K562 (cell line): ENCODE data around the gene SOCS2. TPM values are rescaled to one million over a fixed set of nuclear protein-coding genes. Genes with fewer than 3 reads are reported as not detected.
"Not testable (repeated sequence)": the region's sequence is repeated elsewhere in the genome, so short reads cannot be mapped to it uniquely, and the experiment has no call there.

ENCODE experiments used
- ATAC-seq: fragments of 200-7000 bp; cut with Tn5 transposase; 3 replicates; pipeline ENCODE4 v1.9.1; 2020; ENCODE audit warnings: moderate library complexity
- BruUV-seq: library from RNA; stranded (reverse); fragments of 400-500 nt; replicated peaks from 2 replicates; lab custom pipeline; 2021; lab: Mats Ljungman, UMichigan
- CTCF ChIA-PET: fragments of 300-600 bp; formaldehyde crosslinking; extraction: SDS; loops from one replicate; lab custom pipeline; 2021; ENCODE audit warnings: low intra/inter-chr PET ratio; lab: Yijun Ruan, JAX
- POLR2A ChIA-PET: fragments of 300-600, 350-650 bp; sonication (Branson Sonifier 250); formaldehyde crosslinking; extraction: SDS; loops from one replicate; lab custom pipeline; 2021; ENCODE audit warnings: antibody characterized with exemption, inconsistent platforms; lab: Yijun Ruan, JAX
- DNase-seq, 4 experiments: peaks; one replicate each; pipeline versions ENCODE4 v3.0.0 to v3.0.0-alpha.2; 2011 to 2018; ENCODE audit warnings: low spot score in 3 of 4, mixed read lengths in 3 of 4; ENCODE audit errors: extremely low read depth in 1 of 4
- FAIRE-seq: peaks from 2 replicates; lab custom pipeline; 2011; peaks lifted over from hg19 to GRCh38; lab: Jason Lieb, UNC
- H2AFZ ChIP-seq: 2 replicates; pipeline ENCODE4 v1.6.0; 2011; ENCODE audit warnings: low read depth, low read length, control low read depth, inconsistent platforms
- H3K27ac ChIP-seq: fragments of 200-600 bp; 3 replicates; pipeline ENCODE4 v1.8.0; 2011; ENCODE audit warnings: low read depth, mild to moderate bottlenecking, control low read depth, inconsistent platforms, low read length, moderate library complexity, mixed read lengths; ENCODE audit errors: extremely low read depth
- H3K27me3 ChIP-seq, 2 experiments: fragments of 300-600 bp in 1 of 2; 2 replicates in 1 of 2; 3 replicates in 1 of 2; pipeline versions ENCODE4 v1.6.0 to v1.8.0; 2011; ENCODE audit warnings: inconsistent platforms in 2 of 2, low read length in 2 of 2, mild to moderate bottlenecking in 1 of 2, mixed read lengths in 1 of 2, moderate library complexity in 1 of 2; ENCODE audit not compliant: control insufficient read depth in 2 of 2, insufficient read depth in 2 of 2
- H3K36me3 ChIP-seq: fragments of 300-600 bp; 3 replicates; pipeline ENCODE4 v1.8.0; 2011; ENCODE audit warnings: mild to moderate bottlenecking, low read length, inconsistent platforms; ENCODE audit not compliant: control insufficient read depth, insufficient read depth
- H3K4me1 ChIP-seq, 2 experiments: fragments of 200-600 bp in 1 of 2; replicated peaks in 1 of 2; 2 replicates in 1 of 2; 3 replicates in 1 of 2; pipeline versions ENCODE4 v1.5.1 to v1.8.0; 2011; ENCODE audit warnings: inconsistent platforms in 2 of 2, low read length in 2 of 2, mild to moderate bottlenecking in 1 of 2, mixed read lengths in 1 of 2, moderate library complexity in 1 of 2; ENCODE audit not compliant: control insufficient read depth in 2 of 2, insufficient read depth in 2 of 2
- H3K4me2 ChIP-seq: 2 replicates; pipeline ENCODE4 v1.6.1; 2011; ENCODE audit warnings: low read length, control low read depth, inconsistent platforms, mixed read lengths; ENCODE audit not compliant: insufficient read depth
- H3K4me3 ChIP-seq: fragments of 200-600 bp; sonication (generic), shearing (Covaris generic); 2 replicates; pipeline ENCODE4 v1.5.1; 2016; ENCODE audit warnings: control low read depth, inconsistent platforms
- H3K79me2 ChIP-seq: fragments of 200-600 bp; 3 replicates; pipeline ENCODE4 v1.8.0; 2011; ENCODE audit warnings: low read length, inconsistent platforms; ENCODE audit not compliant: control insufficient read depth, insufficient read depth
- H3K9ac ChIP-seq, 2 experiments: 2 replicates each; pipeline versions ENCODE4 v1.6.0 to v1.6.1; 2011; ENCODE audit warnings: low read depth in 2 of 2, low read length in 2 of 2, control low read depth in 1 of 2, inconsistent platforms in 1 of 2, mild to moderate bottlenecking in 1 of 2, mixed read lengths in 1 of 2; ENCODE audit not compliant: insufficient read depth in 1 of 2
- H3K9me1 ChIP-seq: one replicate; pipeline ENCODE4 v1.6.0; 2011; ENCODE audit warnings: inconsistent platforms, mild to moderate bottlenecking, low read length, moderate library complexity; ENCODE audit not compliant: control insufficient read depth, insufficient read depth
- H3K9me3 ChIP-seq: replicated peaks from 2 replicates; pipeline ENCODE4 v1.5.1; 2011; ENCODE audit warnings: low read depth, low read length, inconsistent platforms; ENCODE audit not compliant: control insufficient read depth, insufficient read depth
- H4K20me1 ChIP-seq: replicated peaks from 2 replicates; pipeline ENCODE4 v1.6.1; 2011; ENCODE audit warnings: low read length, inconsistent platforms, mixed read lengths; ENCODE audit not compliant: control insufficient read depth, insufficient read depth
- ARID1B ChIP-seq: fragments of 450-650 bp; IDR thresholded peaks from 2 replicates; pipeline ENCODE4 v1.6.1; 2016; ENCODE audit warnings: antibody characterized with exemption, mild to moderate bottlenecking, inconsistent platforms
- BHLHE40 ChIP-seq: IDR thresholded peaks from 2 replicates; pipeline ENCODE4 v1.6.1; 2011; ENCODE audit warnings: low read length, improper control_type of control experiment
- DPF2 ChIP-seq: fragments of 450-650 bp; IDR thresholded peaks from 2 replicates; pipeline ENCODE4 v1.6.1; 2016
- FOSL1 ChIP-seq: fragments of 200-800 bp; sonication (Bioruptor generic); conservative IDR thresholded peaks from 2 replicates; pipeline ENCODE4 v1.6.1; 2016; ENCODE audit warnings: missing genetic modification characterization, missing compliant biosample characterization
- GATAD2B ChIP-seq: fragments of 450-650 bp; IDR thresholded peaks from 2 replicates; pipeline ENCODE4 v1.6.1; 2017; ENCODE audit warnings: mild to moderate bottlenecking, borderline replicate concordance
- HDAC1 ChIP-seq, 2 experiments: fragments of 450-650 bp; IDR thresholded peaks; 2 replicates each; pipeline ENCODE4 v1.6.1; 2016 to 2017; ENCODE audit warnings: inconsistent platforms in 1 of 2, mild to moderate bottlenecking in 1 of 2, moderate library complexity in 1 of 2
- HMBOX1 ChIP-seq: sonication (generic); IDR thresholded peaks from 2 replicates; pipeline ENCODE4 v1.6.1; 2016
- KDM1A ChIP-seq, 2 experiments: fragments of 450-650 bp; IDR thresholded peaks; 2 replicates each; pipeline ENCODE4 v1.6.1; 2016; ENCODE audit warnings: mild to moderate bottlenecking in 2 of 2
- MAFG ChIP-seq: fragments of 450-650 bp; conservative IDR thresholded peaks from 2 replicates; pipeline ENCODE4 v1.6.1; 2016; ENCODE audit warnings: missing genetic modification characterization, missing compliant biosample characterization
- MNT ChIP-seq, 2 experiments: fragments of 450-650 bp; conservative IDR thresholded peaks; 2 replicates each; pipeline ENCODE4 v1.6.1; 2017; ENCODE audit warnings: mild to moderate bottlenecking in 2 of 2, moderate library complexity in 2 of 2
- MYBL2 ChIP-seq, 2 experiments: fragments of 450-650 bp in 1 of 2; sonication (generic) in 1 of 2; formaldehyde crosslinking in 1 of 2; IDR thresholded peaks; 2 replicates each; pipeline versions ENCODE4 v1.6.1 to v1.8.1; 2017 to 2022; ENCODE audit warnings: borderline replicate concordance in 1 of 2, inconsistent platforms in 1 of 2, low read depth in 1 of 2, mild to moderate bottlenecking in 1 of 2, missing genetic modification reagents in 1 of 2, moderate library complexity in 1 of 2
- NRF1 ChIP-seq, 2 experiments: fragments of 450-650 bp; IDR thresholded peaks in 1 of 2; conservative IDR thresholded peaks in 1 of 2; 2 replicates each; pipeline ENCODE4 v1.6.1; 2014; ENCODE audit warnings: mild to moderate bottlenecking in 2 of 2
- PKNOX1 ChIP-seq: fragments of 450-650 bp; IDR thresholded peaks from 2 replicates; pipeline ENCODE4 v1.6.1; 2016
- SMARCA4 ChIP-seq: fragments of 450-650 bp; IDR thresholded peaks from 2 replicates; pipeline ENCODE4 v1.6.1; 2016
- SMARCE1 ChIP-seq: fragments of 450-650 bp; IDR thresholded peaks from 2 replicates; pipeline ENCODE4 v1.7.1; 2016; ENCODE audit warnings: mild to moderate bottlenecking
- TAL1 ChIP-seq: fragments of 450-650 bp; IDR thresholded peaks from 2 replicates; pipeline ENCODE4 v1.6.1; 2016; ENCODE audit warnings: mild to moderate bottlenecking
- TEAD1 ChIP-seq, 2 experiments: fragments of 450-650 bp in 1 of 2; sonication (generic) in 1 of 2; formaldehyde crosslinking; IDR thresholded peaks; 2 replicates each; pipeline versions ENCODE4 v1.4.0 to v1.8.0; 2020 to 2022; ENCODE audit warnings: mild to moderate bottlenecking in 2 of 2, missing genetic modification reagents in 1 of 2
- TRIM24 ChIP-seq, 2 experiments: fragments of 450-650 bp; IDR thresholded peaks; 2 replicates each; pipeline ENCODE4 v1.6.1; 2016
- WGBS: fragments of 100-300 bp; shearing (Covaris generic); methylation state at CpG from one replicate; pipeline ENCODE4 v1.1.6; 2016; ENCODE audit warnings: low coverage, mixed read lengths; ENCODE audit not compliant: insufficient coverage; ENCODE audit errors: missing lambda C conversion rate; 5-methylcytosine and 5-hydroxymethylcytosine counted together
- in situ Hi-C: fragments of 300-500 bp; cut with MboI; formaldehyde crosslinking; loops from 4 replicates; pipeline ENCODE4 v1.15.0; 2018; ENCODE audit warnings: inconsistent platforms, mixed read lengths
- intact Hi-C: fragments of 100-400 bp; cut with micrococcal nuclease; formaldehyde crosslinking; loops from 2 replicates; pipeline ENCODE4 v1.14.2; 2022
- polyA plus RNA-seq, 8 experiments: library from polyadenylated mRNA; depleted of rRNA in 4 of 8; stranded (reverse) in 5 of 8; unstranded in 3 of 8; fragments of >200 nt; fragmentation: Nextera tagmentation in 2 of 8; fragmentation: Illumina TruSeq in 1 of 8; extraction: Ambion mirVana in 2 of 8; extraction: Trizol in 1 of 8; gene quantifications; 2 replicates each; pipeline versions ENCODE4 v1.2.1 to v1.2.3, GENCODE V29; 2011 to 2014; ENCODE audit warnings: inconsistent platforms in 1 of 8, missing spikeins in 1 of 8
- total RNA-seq, 7 experiments: library from RNA; depleted of rRNA in 6 of 7; stranded (reverse); fragments of >200 nt in 6 of 7; fragmentation: Illumina TruSeq in 2 of 7; extraction: Trizol in 2 of 7; gene quantifications; 2 replicates each; pipeline versions ENCODE4 v1.2.1 to v1.2.3, GENCODE V29; 2011 to 2021; ENCODE audit warnings: low replicate concordance in 1 of 7

SOCS2 gene
- total and polyA plus RNA-seq, 9 of the 15 experiments (the other 6 are each of a cell fraction or from before 2014, with no cell fraction given): 37.0 to 162 (median 98.7) TPM

- Histone ChIP-seq H3K4me1 (peaks cover 0 to 19% of the 10 kb centered on the region in 2 experiments; a peak in 2 of 5 replicates), H3K27ac (peak overlapping the region; percentile 63; the same call in 1 of the 3 replicates), H2AFZ (peak overlapping the region; percentile 52; the same call in 1 of the 2 replicates)
- H3K4me3 ChIP-seq; H3K27me3 ChIP-seq; CTCF ChIA-PET; H4K20me1 ChIP-seq; H3K9ac ChIP-seq; H3K9me3 ChIP-seq; BruUV-seq; in situ Hi-C loops; H3K9me1 ChIP-seq; H3K79me2 ChIP-seq; DNase-seq; H3K36me3 ChIP-seq; H3K4me2 ChIP-seq; intact Hi-C loops; FAIRE-seq; TF ChIP-seq MYBL2 (CRISPR knock-in tag; IDR thresholded peaks at IDR 0.05; ENCODE audit: borderline replicate concordance): not testable (repeated sequence)
- WGBS: 17% methylated on average over 6 of the region's 8 CpGs
- POLR2A ChIA-PET: interaction anchor here (0.6 to 1.6 kb wide), 3 partner anchors 21 to 745 kb away, joined by 3 to 4 read pairs (median 3); no protein-coding TSS in a partner anchor
- TF ChIP-seq SMARCE1 (0 out of 2 replicates have a peak, but pooled peaks have one; percentile 9), BHLHE40 (peak; percentile 36; the same call in 1 of the 2 replicates), SMARCA4 (0 out of 2 replicates have a peak, but pooled peaks have one; percentile 47), HDAC1 (IDR thresholded peaks at IDR 0.05) (0 out of 4 replicates have a peak, but pooled peaks of 1 of the 2 experiments have one; percentile 24), NRF1 (conservative IDR thresholded peaks at IDR 0.05 in 1 of 2, IDR thresholded peaks at IDR 0.05 in 1 of 2) (0 out of 4 replicates have a peak, but pooled peaks of 1 of the 2 experiments have one; percentile 13), ARID1B (peak; percentile 18), MNT (conservative IDR thresholded peaks at IDR 0.05) (0 out of 4 replicates have a peak, but pooled peaks of 1 of the 2 experiments have one; percentile 24), GATAD2B (0 out of 2 replicates have a peak, but pooled peaks have one; percentile 2), TAL1 (0 out of 2 replicates have a peak, but pooled peaks have one; percentile 6), MAFG (tag) (peak; percentile 40; the same call in 1 of the 2 replicates), DPF2 (peak; percentile 60), TEAD1 (CRISPR knock-in tag; IDR thresholded peaks at IDR 0.05) (0 out of 4 replicates have a peak, but pooled peaks of 1 of the 2 experiments have one; percentile 4), PKNOX1 (0 out of 2 replicates have a peak, but pooled peaks have one; percentile 2), KDM1A (IDR thresholded peaks at IDR 0.05) (peak in 1 of 2 experiments; percentile 24; a peak in 1 of 4 replicates), MYBL2 (IDR thresholded peaks at IDR 0.05; ENCODE audit: low read depth) (0 out of 2 replicates have a peak, but pooled peaks have one; percentile 6), FOSL1 (tag) (peak; percentile 83), TRIM24 (IDR thresholded peaks at IDR 0.05) (peak in 1 of 2 experiments; percentile 6; a peak in 1 of 4 replicates), HMBOX1 (peak; percentile 79)
- peak; percentile 17 for ATAC-seq
These were observed 52.8 kb downstream of the SOCS2 start for GRCh38 chr12:93625295-93625645.
